ENCODE data around the gene PSMB3. TPM values are rescaled to one million over a fixed set of nuclear protein-coding genes. Genes with fewer than 3 reads are reported as not detected.

PSMB3 gene
- total RNA-seq, 1 donor from 2014 or later, result 106 TPM

- DNase-seq, result no peak
Measured at GRCh38 chr17:38797158-38797490, 44.6 kb downstream of the PSMB3 start.

- no peak for DNase-seq
Measured at GRCh38 chr17:38797828-38798227, 45.3 kb downstream of the PSMB3 start.

GRCh38 chr17:38798614-38799500 lies 46.3 kb downstream of the PSMB3 start:
- peak; percentile 69 for DNase-seq

- peak; percentile 92 for DNase-seq
Measured at GRCh38 chr17:38799501-38800236, 47.1 kb downstream of the PSMB3 start, which contains the start of gene PIP4K2B. PIP4K2B (minus strand) TSS chr17:38799556; CDS start chr17:38799424, 132 bp downstream.

- peak; percentile 56 for DNase-seq
Measured at GRCh38 chr17:38800237-38800760, 47.8 kb downstream of the PSMB3 start.

- no peak for DNase-seq
Measured at GRCh38 chr17:38809828-38810227, 57.3 kb downstream of the PSMB3 start.

Small RNA genes within 50 kb of the gene (small RNA-seq; reads per million reads assigned to genes)
- gene MIR4726 (ENCODE audit: low replicate concordance) (not detected), gene RNA5SP440 (ENCODE audit: low replicate concordance) (0.17 reads per million), gene RNU6-866P (ENCODE audit: low replicate concordance) (not detected)

Other genes with a start within 250 kb of the PSMB3 start
- 3.5 TPM for gene SRCIN1, start 146.8 kb upstream of the PSMB3 start, total RNA-seq
- 0.49 TPM for gene EPOP, start 77.8 kb upstream of the PSMB3 start, total RNA-seq
- 23.4 TPM for gene MLLT6, start 47.5 kb upstream of the PSMB3 start, total RNA-seq
- gene CISD3, start 22.4 kb upstream of the PSMB3 start, total RNA-seq, result 1.6 TPM
- 5.5 TPM for gene PCGF2, start 4.4 kb upstream of the PSMB3 start, total RNA-seq
- gene PIP4K2B, start 46.8 kb downstream of the PSMB3 start, total RNA-seq, result 27.7 TPM
- gene CWC25, start 72.6 kb downstream of the PSMB3 start, total RNA-seq, result 16.8 TPM
- 2,261 TPM for gene RPL23, start 101.0 kb downstream of the PSMB3 start, total RNA-seq
- gene LASP1, start 117.3 kb downstream of the PSMB3 start, total RNA-seq, result 44.4 TPM
- not detected for gene FBXO47, start 214.7 kb downstream of the PSMB3 start, total RNA-seq